NCI-H2081 (cell line): Measurements from ENCODE around the gene SDC4.

Experiments used
- DNase-seq, 2 experiments: peaks; one replicate each; lab custom pipeline; 2025; lab: John Stamatoyannopoulos, UW

Gene SDC4

DNA sequence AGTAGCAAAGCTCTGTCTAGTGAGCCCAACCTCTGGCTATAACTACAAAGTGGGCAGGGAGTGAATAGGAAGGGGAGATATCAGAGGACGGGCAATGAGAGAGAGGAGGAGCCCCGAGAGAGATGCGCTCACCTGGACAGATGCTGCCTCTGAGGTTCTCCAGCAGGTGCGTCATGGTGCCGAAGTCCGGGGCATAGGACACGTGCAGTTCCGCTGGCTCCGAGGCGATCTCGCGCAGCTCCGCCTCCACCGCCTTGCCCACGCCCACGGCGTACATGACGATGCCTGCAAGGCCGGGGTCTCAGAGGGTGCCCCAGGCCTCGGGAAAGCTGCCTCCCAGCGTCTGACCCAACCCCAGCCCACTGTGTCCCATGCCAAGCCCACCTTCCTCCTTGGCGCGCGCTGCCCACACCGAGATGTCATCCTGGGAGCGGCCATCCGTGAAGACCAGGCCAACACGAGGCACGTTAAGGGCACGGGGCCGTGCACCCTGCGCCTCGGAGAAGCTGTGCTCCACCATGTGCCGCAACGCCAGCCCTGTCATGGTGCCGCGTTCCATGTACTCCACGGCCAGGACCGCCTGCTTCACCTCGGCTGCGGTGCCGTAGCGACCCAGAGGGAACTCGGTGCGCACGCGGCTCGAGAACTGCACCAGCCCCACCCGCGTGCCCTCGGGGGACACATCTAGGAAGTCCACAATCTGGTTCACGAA is 50.3 kb downstream of the SDC4 start:
- no peak for DNase-seq

DNA sequence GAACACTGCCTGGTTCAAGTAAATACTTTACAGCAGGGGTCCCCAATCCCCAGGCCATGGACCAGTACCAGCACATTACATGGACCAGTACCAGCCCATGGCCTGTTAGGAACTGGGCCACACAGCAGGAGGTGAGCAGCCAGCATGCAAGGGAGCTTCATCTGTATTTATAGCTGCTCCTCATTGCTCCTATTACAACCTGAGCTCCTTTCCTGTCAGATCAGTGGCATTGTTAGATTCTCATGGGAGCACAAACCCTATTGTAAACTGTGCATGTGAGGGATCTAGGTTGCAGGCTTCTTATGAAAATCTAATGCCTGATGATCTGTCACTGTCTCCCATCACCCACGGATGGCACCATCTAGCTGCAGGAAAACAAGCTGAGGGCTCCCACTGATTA is 53.6 kb downstream of the SDC4 start:
- no peak for DNase-seq

GRCh38 chr20:45294003-45294368 is 54.2 kb downstream of the SDC4 start:
- no peak for DNase-seq

- DNase-seq, result peak; percentile 68 to 71
Observed at GRCh38 chr20:45293041-45294002, 54.9 kb downstream of the SDC4 start.

GRCh38 chr20:45292343-45292742 is 55.9 kb downstream of the SDC4 start:
- no peak for DNase-seq

- DNase-seq, result no peak
Observed at GRCh38 chr20:45291526-45291925, 56.7 kb downstream of the SDC4 start.

DNA sequence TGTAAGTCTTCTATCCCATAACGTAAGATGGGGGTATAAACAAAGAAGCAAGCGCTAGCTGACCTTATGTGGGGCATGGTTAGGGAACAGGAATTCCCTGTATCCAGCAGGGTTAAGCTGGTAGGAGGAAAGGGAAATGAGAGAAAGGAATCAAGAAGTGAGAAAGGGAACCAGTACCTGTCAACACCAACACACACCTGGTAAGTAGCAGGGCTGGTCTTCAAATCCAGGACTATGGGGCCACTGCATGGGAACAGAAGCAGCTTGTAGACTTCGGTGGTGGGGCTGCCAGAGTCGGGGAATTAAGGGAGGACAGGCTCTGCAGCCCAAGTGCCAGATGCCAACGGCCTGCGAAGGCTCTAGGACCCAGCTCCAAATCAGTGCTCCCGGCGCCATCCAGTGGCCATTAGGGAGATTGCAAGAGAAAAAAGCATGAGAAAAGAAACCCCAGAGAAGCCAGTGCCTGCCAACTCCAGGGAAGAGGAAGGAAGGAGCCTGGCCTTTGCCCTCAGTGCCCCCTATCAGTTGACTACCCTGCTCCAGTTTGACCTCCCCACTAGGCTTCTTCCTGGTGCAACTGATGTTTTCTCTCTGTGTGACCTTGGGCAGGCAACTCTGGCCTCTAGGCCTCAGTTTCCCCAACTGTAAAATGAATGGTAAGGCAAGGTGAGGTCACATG is 57.4 kb downstream of the SDC4 start:
- DNase-seq, result peak; percentile 70 to 73

GRCh38 chr20:45289942-45290676 is 58.1 kb downstream of the SDC4 start:
- no peak for DNase-seq

GRCh38 chr20:45288860-45289259 is 59.4 kb downstream of the SDC4 start:
- DNase-seq, result no peak

DNA sequence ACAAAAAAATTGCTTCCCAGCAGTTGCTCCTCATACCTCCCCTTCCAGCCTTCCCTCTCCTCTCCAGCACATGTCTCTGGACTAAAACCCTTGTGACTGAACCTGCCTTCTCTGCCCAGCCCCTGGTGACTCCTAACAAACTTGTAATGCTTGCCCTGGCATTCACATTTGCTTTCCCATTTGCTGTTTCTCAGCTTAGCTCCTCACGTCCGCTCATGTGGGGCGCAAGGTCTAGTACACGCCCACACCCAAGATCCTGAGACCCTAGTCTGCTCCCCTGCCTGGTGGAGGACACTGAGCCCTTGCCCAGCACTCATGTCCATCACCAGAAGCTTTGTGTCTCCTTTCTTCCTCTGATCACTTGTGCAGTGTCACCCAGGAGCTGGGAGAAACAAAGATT is 59.8 kb downstream of the SDC4 start:
- no peak for DNase-seq

- no peak for DNase-seq
Observed at GRCh38 chr20:45283551-45284057, 64.6 kb downstream of the SDC4 start.

- DNase-seq, result no peak
Observed at GRCh38 chr20:45282700-45283550, 65.3 kb downstream of the SDC4 start.

- no peak for DNase-seq
Observed at GRCh38 chr20:45279992-45280391, 68.2 kb downstream of the SDC4 start.

GRCh38 chr20:45275338-45275737 is 72.9 kb downstream of the SDC4 start:
- DNase-seq, result no peak
